Measurements from ENCODE around the gene KLF14. TPM values are rescaled to one million over a fixed set of nuclear protein-coding genes. Genes with fewer than 3 reads are reported as not detected.
"Not testable (repeated sequence)": the region's sequence is repeated elsewhere in the genome, so short reads cannot be mapped to it uniquely, and the experiment has no call there.

Gene KLF14
- total RNA-seq = 0.52 TPM

- peak within 1 kb of the TSS; percentile 55 to 64 (median 63) for H3K4me3 ChIP-seq (ENCODE audit: low read length in 3 of 3)
- no peaks in the 10 kb centered on the region for H3K36me3 ChIP-seq (ENCODE audit: control insufficient read depth in 3 of 3, insufficient read depth in 3 of 3, low read length in 3 of 3)
- H3K9ac ChIP-seq (ENCODE audit: low read depth in 1 of 3, low read length in 3 of 3) = peak within 1 kb of the TSS; percentile 61 to 75 (median 71)
- H3K4me1 ChIP-seq (ENCODE audit: control insufficient read depth in 3 of 3, insufficient read depth in 3 of 3, low read length in 3 of 3) = no peaks in the 10 kb centered on the region
- H3K27ac ChIP-seq (ENCODE audit: low read depth, low read length) = peak within 1 kb of the TSS; percentile 70
- peaks cover 11 to 14% (median 12%) of the 10 kb centered on the region in 3 donors for H3K9me3 ChIP-seq (ENCODE audit: control insufficient read depth in 3 of 3, low read length in 3 of 3)
- H3K27me3 ChIP-seq (ENCODE audit: control insufficient read depth in 3 of 3, insufficient read depth in 3 of 3, low read length in 3 of 3) = peaks cover 13 to 38% (median 24%) of the 10 kb centered on the region in 3 donors
Observed at GRCh38 chr7:130733931-130734814, at the start of gene KLF14. KLF14 (minus strand) TSS chr7:130734207; CDS start chr7:130734033, 174 bp downstream.

DNA sequence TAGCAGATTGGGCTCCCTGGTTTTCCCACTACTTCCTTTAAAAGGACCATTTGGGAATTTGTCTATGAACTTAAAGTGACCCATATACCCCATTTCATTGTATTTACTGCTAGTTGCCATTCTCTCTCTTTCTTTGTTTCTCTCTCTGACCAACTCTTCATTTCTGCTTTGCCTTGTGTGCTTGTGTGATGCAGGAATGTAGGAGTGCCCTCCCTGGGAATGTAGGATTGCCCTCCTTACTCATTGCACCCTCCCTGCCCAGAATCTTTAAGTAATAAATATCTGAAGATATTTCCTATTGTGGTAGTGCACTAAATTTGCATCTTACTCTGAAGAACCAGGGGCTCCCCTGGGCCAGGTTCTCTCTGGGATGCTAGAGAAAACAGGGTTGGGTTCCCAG is 47.3 kb upstream of the KLF14 start:
- H3K4me3 ChIP-seq (ENCODE audit: low read length in 3 of 3) = no peak overlapping the region
- H3K9ac ChIP-seq (ENCODE audit: low read depth in 1 of 3, low read length in 3 of 3) = no peak overlapping the region
- no peaks in the 10 kb centered on the region for H3K4me1 ChIP-seq (ENCODE audit: control insufficient read depth in 3 of 3, insufficient read depth in 3 of 3, low read length in 3 of 3)
- H3K9me3 ChIP-seq (ENCODE audit: control insufficient read depth in 3 of 3, low read length in 3 of 3) = no peaks in the 10 kb centered on the region
- no peak overlapping the region for H3K27ac ChIP-seq (ENCODE audit: low read depth, low read length)
- H3K36me3 ChIP-seq (ENCODE audit: control insufficient read depth in 3 of 3, insufficient read depth in 3 of 3, low read length in 3 of 3) = no peaks in the 10 kb centered on the region
- peaks cover 0 to 3% (median 0%) of the 10 kb centered on the region in 3 donors for H3K27me3 ChIP-seq (ENCODE audit: control insufficient read depth in 3 of 3, insufficient read depth in 3 of 3, low read length in 3 of 3)

- H3K4me1 ChIP-seq (ENCODE audit: control insufficient read depth in 3 of 3, insufficient read depth in 3 of 3, low read length in 3 of 3) = no peaks in the 10 kb centered on the region
- peaks cover 0 to 3% (median 0%) of the 10 kb centered on the region in 3 donors for H3K27me3 ChIP-seq (ENCODE audit: control insufficient read depth in 3 of 3, insufficient read depth in 3 of 3, low read length in 3 of 3)
- no peak overlapping the region for H3K27ac ChIP-seq (ENCODE audit: low read depth, low read length)
- H3K36me3 ChIP-seq (ENCODE audit: control insufficient read depth in 3 of 3, insufficient read depth in 3 of 3, low read length in 3 of 3) = no peaks in the 10 kb centered on the region
- no peak overlapping the region for H3K9ac ChIP-seq (ENCODE audit: low read depth in 1 of 3, low read length in 3 of 3)
- no peak overlapping the region for H3K4me3 ChIP-seq (ENCODE audit: low read length in 3 of 3)
- H3K9me3 ChIP-seq (ENCODE audit: control insufficient read depth in 3 of 3, low read length in 3 of 3) = no peaks in the 10 kb centered on the region
Observed at GRCh38 chr7:130777426-130777825, 43.4 kb upstream of the KLF14 start.

DNA sequence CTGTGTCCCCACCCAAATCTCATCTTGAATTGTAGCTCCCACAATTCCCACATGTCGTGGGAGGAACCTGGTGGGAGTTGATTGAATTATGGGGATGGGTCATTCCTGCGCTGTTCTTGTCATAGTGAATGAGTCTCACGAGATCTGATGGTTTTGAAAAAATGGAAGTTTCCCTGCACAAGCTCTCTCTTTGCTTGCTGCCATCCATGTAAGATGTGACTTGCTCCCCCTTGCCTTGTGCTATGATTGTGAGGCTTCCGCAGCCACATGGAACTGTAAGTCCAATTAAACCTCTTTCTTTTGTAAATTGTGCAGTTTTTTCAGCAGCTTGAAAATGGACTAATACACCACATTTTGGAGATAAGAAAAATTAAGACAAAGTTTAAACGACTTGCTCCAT is 38.4 kb upstream of the KLF14 start:
- H3K9ac ChIP-seq (ENCODE audit: low read depth in 1 of 3, low read length in 3 of 3); H3K9me3 ChIP-seq (ENCODE audit: control insufficient read depth in 3 of 3, low read length in 3 of 3); H3K27me3 ChIP-seq (ENCODE audit: control insufficient read depth in 3 of 3, insufficient read depth in 3 of 3, low read length in 3 of 3); H3K36me3 ChIP-seq (ENCODE audit: control insufficient read depth in 3 of 3, insufficient read depth in 3 of 3, low read length in 3 of 3); H3K4me3 ChIP-seq (ENCODE audit: low read length in 3 of 3); H3K27ac ChIP-seq (ENCODE audit: low read depth, low read length); H3K4me1 ChIP-seq (ENCODE audit: control insufficient read depth in 3 of 3, insufficient read depth in 3 of 3, low read length in 3 of 3): not testable (repeated sequence)

DNA sequence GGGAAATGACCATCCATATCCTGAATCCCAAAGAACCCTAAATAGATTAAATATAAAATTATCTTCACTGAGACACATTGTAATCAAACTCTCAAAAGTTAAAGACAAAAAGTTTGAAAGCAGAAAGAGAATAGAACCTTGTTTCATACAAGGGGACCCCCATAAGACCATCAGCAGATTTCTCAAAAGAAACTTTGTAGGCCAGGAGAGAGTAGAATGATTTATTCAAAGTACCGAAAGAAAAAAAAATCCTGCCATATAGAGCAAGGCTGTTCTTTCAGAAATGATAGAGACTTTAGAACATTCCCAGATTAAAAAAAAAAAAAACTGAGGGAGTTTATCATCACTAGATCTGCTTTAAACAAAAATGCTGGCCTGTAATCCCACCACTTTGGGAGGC is 34.8 kb upstream of the KLF14 start:
- Histone ChIP-seq H3K9me3 (ENCODE audit: control insufficient read depth in 3 of 3, low read length in 3 of 3) (peaks cover 0 to 4% (median 0%) of the 10 kb centered on the region in 3 donors), H3K4me1 (ENCODE audit: control insufficient read depth in 3 of 3, insufficient read depth in 3 of 3, low read length in 3 of 3) (no peaks in the 10 kb centered on the region), H3K27ac (ENCODE audit: low read depth, low read length) (no peak overlapping the region), H3K36me3 (ENCODE audit: control insufficient read depth in 3 of 3, insufficient read depth in 3 of 3, low read length in 3 of 3) (no peaks in the 10 kb centered on the region), H3K4me3 (ENCODE audit: low read length in 3 of 3) (no peak overlapping the region), H3K27me3 (ENCODE audit: control insufficient read depth in 3 of 3, insufficient read depth in 3 of 3, low read length in 3 of 3) (no peaks in the 10 kb centered on the region), H3K9ac (ENCODE audit: low read depth in 1 of 3, low read length in 3 of 3) (no peak overlapping the region)

DNA sequence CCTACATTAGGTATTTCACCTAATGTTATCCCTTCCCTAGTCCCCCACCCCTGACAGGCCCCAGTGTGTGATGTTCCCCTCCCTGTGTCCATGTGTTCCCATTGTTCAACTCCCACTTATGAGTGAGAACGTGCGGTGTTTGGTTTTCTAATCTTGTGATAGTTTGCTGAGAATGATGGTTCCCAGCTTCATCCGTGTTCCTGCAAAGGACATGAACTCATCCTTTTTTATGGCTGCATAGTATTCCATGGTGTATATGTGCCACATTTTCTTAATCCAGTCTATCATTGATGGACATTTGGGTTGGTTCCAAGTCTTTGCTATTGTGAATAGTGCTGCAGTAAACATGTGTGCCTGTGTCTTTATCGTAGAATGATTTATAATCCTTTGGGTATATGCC is 30.6 kb upstream of the KLF14 start:
- H3K4me3 ChIP-seq (ENCODE audit: low read length in 3 of 3); H3K27ac ChIP-seq (ENCODE audit: low read depth, low read length); H3K4me1 ChIP-seq (ENCODE audit: control insufficient read depth in 3 of 3, insufficient read depth in 3 of 3, low read length in 3 of 3); H3K9me3 ChIP-seq (ENCODE audit: control insufficient read depth in 3 of 3, low read length in 3 of 3); H3K27me3 ChIP-seq (ENCODE audit: control insufficient read depth in 3 of 3, insufficient read depth in 3 of 3, low read length in 3 of 3); H3K36me3 ChIP-seq (ENCODE audit: control insufficient read depth in 3 of 3, insufficient read depth in 3 of 3, low read length in 3 of 3); H3K9ac ChIP-seq (ENCODE audit: low read depth in 1 of 3, low read length in 3 of 3): not testable (repeated sequence)

GRCh38 chr7:130758429-130759056 is 24.5 kb upstream of the KLF14 start:
- peaks cover 0 to 4% (median 0%) of the 10 kb centered on the region in 3 donors for H3K27me3 ChIP-seq (ENCODE audit: control insufficient read depth in 3 of 3, insufficient read depth in 3 of 3, low read length in 3 of 3)
- no peaks in the 10 kb centered on the region for H3K36me3 ChIP-seq (ENCODE audit: control insufficient read depth in 3 of 3, insufficient read depth in 3 of 3, low read length in 3 of 3)
- no peak overlapping the region for H3K9ac ChIP-seq (ENCODE audit: low read depth in 1 of 3, low read length in 3 of 3)
- H3K27ac ChIP-seq (ENCODE audit: low read depth, low read length) = no peak overlapping the region
- H3K4me1 ChIP-seq (ENCODE audit: control insufficient read depth in 3 of 3, insufficient read depth in 3 of 3, low read length in 3 of 3) = no peaks in the 10 kb centered on the region
- no peaks in the 10 kb centered on the region for H3K9me3 ChIP-seq (ENCODE audit: control insufficient read depth in 3 of 3, low read length in 3 of 3)
- H3K4me3 ChIP-seq (ENCODE audit: low read length in 3 of 3) = no peak overlapping the region

- Histone ChIP-seq H3K27ac (ENCODE audit: low read depth, low read length) (no peak overlapping the region), H3K36me3 (ENCODE audit: control insufficient read depth in 3 of 3, insufficient read depth in 3 of 3, low read length in 3 of 3) (no peaks in the 10 kb centered on the region), H3K9me3 (ENCODE audit: control insufficient read depth in 3 of 3, low read length in 3 of 3) (no peaks in the 10 kb centered on the region), H3K27me3 (ENCODE audit: control insufficient read depth in 3 of 3, insufficient read depth in 3 of 3, low read length in 3 of 3) (peaks cover 0 to 4% (median 0%) of the 10 kb centered on the region in 3 donors), H3K9ac (ENCODE audit: low read depth in 1 of 3, low read length in 3 of 3) (no peak overlapping the region), H3K4me3 (ENCODE audit: low read length in 3 of 3) (no peak overlapping the region), H3K4me1 (ENCODE audit: control insufficient read depth in 3 of 3, insufficient read depth in 3 of 3, low read length in 3 of 3) (no peaks in the 10 kb centered on the region)
Observed at GRCh38 chr7:130756316-130756715, 22.3 kb upstream of the KLF14 start.

DNA sequence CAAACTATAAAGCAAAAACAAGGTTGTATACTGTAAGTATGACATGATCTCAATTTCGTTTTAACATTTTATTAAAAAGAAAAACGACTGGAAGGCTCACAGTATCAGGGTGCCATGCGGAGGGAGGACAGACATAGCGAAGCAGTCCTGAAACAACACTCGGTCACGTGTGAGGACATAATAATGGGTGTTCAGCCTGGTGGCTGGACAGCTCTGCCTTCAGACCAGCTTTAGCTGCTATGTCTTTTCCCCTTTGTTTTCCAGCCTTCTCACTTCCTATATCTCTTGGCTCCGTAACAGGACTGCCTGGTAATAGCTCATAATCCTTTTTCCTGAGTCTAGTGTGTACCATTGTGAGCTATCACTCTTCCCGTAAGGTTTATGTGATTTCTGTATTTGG is 18.4 kb upstream of the KLF14 start:
- Histone ChIP-seq H3K36me3 (ENCODE audit: control insufficient read depth in 3 of 3, insufficient read depth in 3 of 3, low read length in 3 of 3) (no peaks in the 10 kb centered on the region), H3K9me3 (ENCODE audit: control insufficient read depth in 3 of 3, low read length in 3 of 3) (no peaks in the 10 kb centered on the region), H3K27ac (ENCODE audit: low read depth, low read length) (no peak overlapping the region), H3K4me1 (ENCODE audit: control insufficient read depth in 3 of 3, insufficient read depth in 3 of 3, low read length in 3 of 3) (no peaks in the 10 kb centered on the region), H3K4me3 (ENCODE audit: low read length in 3 of 3) (no peak overlapping the region), H3K9ac (ENCODE audit: low read depth in 1 of 3, low read length in 3 of 3) (no peak overlapping the region), H3K27me3 (ENCODE audit: control insufficient read depth in 3 of 3, insufficient read depth in 3 of 3, low read length in 3 of 3) (peaks cover 0 to 4% (median 0%) of the 10 kb centered on the region in 3 donors)

GRCh38 chr7:130750755-130751154 is 16.7 kb upstream of the KLF14 start:
- peaks cover 0 to 4% (median 0%) of the 10 kb centered on the region in 3 donors for H3K27me3 ChIP-seq (ENCODE audit: control insufficient read depth in 3 of 3, insufficient read depth in 3 of 3, low read length in 3 of 3)

More at GRCh38 chr7:130750755-130751154, 16.7 kb upstream of the KLF14 start:
- Histone ChIP-seq H3K4me3 (ENCODE audit: low read length in 3 of 3) (no peak overlapping the region), H3K4me1 (ENCODE audit: control insufficient read depth in 3 of 3, insufficient read depth in 3 of 3, low read length in 3 of 3) (no peaks in the 10 kb centered on the region), H3K9me3 (ENCODE audit: control insufficient read depth in 3 of 3, low read length in 3 of 3) (no peaks in the 10 kb centered on the region), H3K27ac (ENCODE audit: low read depth, low read length) (no peak overlapping the region), H3K36me3 (ENCODE audit: control insufficient read depth in 3 of 3, insufficient read depth in 3 of 3, low read length in 3 of 3) (no peaks in the 10 kb centered on the region), H3K9ac (ENCODE audit: low read depth in 1 of 3, low read length in 3 of 3) (no peak overlapping the region)
